Measurements from ENCODE around the gene INA. TPM values are rescaled to one million over a fixed set of nuclear protein-coding genes. Genes with fewer than 3 reads are reported as not detected.
A peak's percentile ranks its signal among the peaks of the same experiment; 100 is the strongest.

The INA gene
- total and polyA plus RNA-seq, 4 donors: 0.04 to 0.31 (median 0.11) TPM

DNA sequence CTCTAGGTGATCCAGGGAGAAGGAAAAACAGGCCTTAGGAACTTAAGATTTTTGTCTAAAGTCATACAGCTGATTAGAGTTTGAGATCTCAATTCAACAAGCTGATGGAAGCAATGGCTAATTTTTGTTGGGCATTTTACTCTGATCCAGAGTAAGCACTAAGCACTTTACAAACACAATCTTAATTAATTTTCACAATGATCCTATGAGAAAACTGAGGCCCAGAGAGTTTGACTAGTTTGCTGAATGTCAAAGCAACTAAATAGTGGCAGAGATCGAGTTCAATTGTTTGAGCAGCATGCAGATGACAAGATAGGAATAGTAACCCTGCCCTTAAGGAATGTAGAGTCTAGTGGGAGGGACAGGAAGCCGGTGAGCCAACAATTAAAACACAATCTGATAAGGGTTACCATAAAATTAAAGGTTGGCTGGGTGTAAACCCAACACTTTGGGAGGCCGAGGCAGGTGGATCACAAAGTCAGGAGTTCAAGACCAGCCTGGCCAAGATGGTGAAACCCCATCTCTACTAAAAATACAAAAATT is 44.7 kb upstream of the INA start:
- no peak for ATAC-seq (ENCODE audit: insufficient read depth, low FRiP score)
- no peak for DNase-seq
- H3K27ac ChIP-seq (ENCODE audit: low read depth in 1 of 2, low read length in 1 of 2): peak overlapping the region; percentile 59 to 87
- H3K4me1 ChIP-seq (ENCODE audit: control insufficient read depth in 5 of 5, insufficient read depth in 5 of 5, low read length in 5 of 5): peaks cover 0 to 10% (median 5%) of the 10 kb centered on the region in 5 donors
- WGBS, 2 donors: 64 to 74% methylated on average over 3 of the region's 3 CpGs
- no peaks in the 10 kb centered on the region for H3K36me3 ChIP-seq (ENCODE audit: control insufficient read depth in 4 of 4, insufficient read depth in 4 of 4, low read length in 4 of 4)
- H3K4me3 ChIP-seq: no peak overlapping the region
- no peak for TF ChIP-seq CTCF (IDR thresholded peaks at IDR 0.05; ENCODE audit: control extremely low read depth, extremely low read depth)
- H3K27me3 ChIP-seq (ENCODE audit: control insufficient read depth in 3 of 3, insufficient read depth in 3 of 3, low read length in 2 of 3): no peaks in the 10 kb centered on the region
- no peaks in the 10 kb centered on the region for H3K9me3 ChIP-seq (ENCODE audit: control insufficient read depth in 4 of 4, insufficient read depth in 3 of 4, low read length in 3 of 4)
- H3K9ac ChIP-seq (ENCODE audit: insufficient read depth in 1 of 2, low read length in 2 of 2): no peak overlapping the region

DNA sequence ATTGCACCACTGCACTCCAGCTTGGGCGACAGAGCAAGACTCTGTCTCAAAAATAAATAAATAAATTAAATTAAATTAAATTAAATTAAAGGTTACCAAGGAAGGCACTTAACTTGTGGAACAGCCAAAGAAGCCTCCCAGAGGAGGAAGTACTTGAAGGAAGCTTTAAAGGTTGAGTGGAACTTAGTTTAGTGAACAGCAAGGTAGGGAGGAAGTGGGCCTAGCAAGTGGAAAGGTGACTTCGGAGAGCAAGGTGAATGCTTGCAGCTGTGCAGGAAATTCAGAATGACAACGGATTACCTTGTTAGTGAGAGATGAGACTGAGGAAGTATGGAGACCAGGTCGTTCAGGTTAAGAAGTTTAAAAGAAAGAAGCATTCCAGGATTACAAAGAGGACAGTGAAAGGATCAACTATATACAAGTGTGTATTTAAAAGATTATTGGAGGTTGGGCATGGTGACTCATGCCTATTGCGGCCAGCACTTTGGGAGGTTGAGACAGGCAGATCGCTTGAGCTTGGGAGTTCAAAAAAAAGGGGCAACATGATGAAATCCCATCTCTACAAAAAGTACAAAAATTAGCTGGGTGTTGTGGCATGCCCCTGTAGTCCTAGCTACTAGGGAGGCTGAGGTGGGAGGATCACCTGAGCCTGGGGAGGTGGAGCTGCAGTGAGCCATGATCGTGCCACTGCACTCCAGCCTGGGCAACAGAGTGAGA is 44.0 kb upstream of the INA start:
- ATAC-seq (ENCODE audit: insufficient read depth, low FRiP score): peak; percentile 43
- peaks cover 0 to 10% (median 5%) of the 10 kb centered on the region in 5 donors for H3K4me1 ChIP-seq (ENCODE audit: control insufficient read depth in 5 of 5, insufficient read depth in 5 of 5, low read length in 5 of 5)
- WGBS, 2 donors: 56 to 63% methylated on average over 7 of the region's 7 CpGs

GRCh38 chr10:103235775-103236174 is 41.2 kb upstream of the INA start:
- Histone ChIP-seq H3K9ac (ENCODE audit: insufficient read depth in 1 of 2, low read length in 2 of 2) (no peak overlapping the region), H3K27ac (ENCODE audit: low read depth in 1 of 2, low read length in 1 of 2) (no peak overlapping the region), H3K4me3 (no peak overlapping the region), H3K27me3 (ENCODE audit: control insufficient read depth in 3 of 3, insufficient read depth in 3 of 3, low read length in 2 of 3) (no peaks in the 10 kb centered on the region), H3K36me3 (ENCODE audit: control insufficient read depth in 4 of 4, insufficient read depth in 4 of 4, low read length in 4 of 4) (no peaks in the 10 kb centered on the region), H3K4me1 (ENCODE audit: control insufficient read depth in 5 of 5, insufficient read depth in 5 of 5, low read length in 5 of 5) (peaks cover 0 to 7% (median 3%) of the 10 kb centered on the region in 5 donors), H3K9me3 (ENCODE audit: control insufficient read depth in 4 of 4, insufficient read depth in 3 of 4, low read length in 3 of 4) (no peaks in the 10 kb centered on the region)
- no peak for TF ChIP-seq CTCF (IDR thresholded peaks at IDR 0.05; ENCODE audit: control extremely low read depth, extremely low read depth)
- DNase-seq: no peak
- 97 to 98% methylated on average over 2 of the region's 2 CpGs for WGBS, 2 donors
- ATAC-seq (ENCODE audit: insufficient read depth, low FRiP score): no peak

More for the DNA sequence above, 44.0 kb upstream of the INA start:
- DNase-seq: no peak
- Histone ChIP-seq H3K36me3 (ENCODE audit: control insufficient read depth in 4 of 4, insufficient read depth in 4 of 4, low read length in 4 of 4) (no peaks in the 10 kb centered on the region), H3K9me3 (ENCODE audit: control insufficient read depth in 4 of 4, insufficient read depth in 3 of 4, low read length in 3 of 4) (no peaks in the 10 kb centered on the region), H3K27ac (ENCODE audit: low read depth in 1 of 2, low read length in 1 of 2) (peak overlapping the region in 1 of 2 donors; percentile 59), H3K9ac (ENCODE audit: insufficient read depth in 1 of 2, low read length in 2 of 2) (no peak overlapping the region), H3K4me3 (no peak overlapping the region), H3K27me3 (ENCODE audit: control insufficient read depth in 3 of 3, insufficient read depth in 3 of 3, low read length in 2 of 3) (no peaks in the 10 kb centered on the region)
- no peak for TF ChIP-seq CTCF (IDR thresholded peaks at IDR 0.05; ENCODE audit: control extremely low read depth, extremely low read depth)

All from lung (tissue), 12 donors.